GM13977 (cell line): ENCODE results near the gene HTR4.

Source experiments
- DNase-seq: peaks from one replicate; pipeline ENCODE4 v3.0.0; 2012; ENCODE audit warnings: low spot score
- in situ Hi-C: fragments of 300-500 bp; cut with MboI; formaldehyde crosslinking; loops from one replicate; pipeline ENCODE4 v1.12.0; 2022; ENCODE audit warnings: low sequenced_read_pairs, low pct_unique_long_range_greater_than_20kb, mixed read lengths, inconsistent platforms; ENCODE audit not compliant: unreplicated experiment
- TF ChIP-seq, protein P1 (sequence below): IDR thresholded peaks from 2 replicates; pipeline ENCODE4 v1.5.1; 2012; ENCODE audit warnings: mild to moderate bottlenecking, control low read depth; ENCODE audit not compliant: insufficient read depth; ENCODE audit errors: extremely low read depth, missing control alignments

The HTR4 gene

DNA sequence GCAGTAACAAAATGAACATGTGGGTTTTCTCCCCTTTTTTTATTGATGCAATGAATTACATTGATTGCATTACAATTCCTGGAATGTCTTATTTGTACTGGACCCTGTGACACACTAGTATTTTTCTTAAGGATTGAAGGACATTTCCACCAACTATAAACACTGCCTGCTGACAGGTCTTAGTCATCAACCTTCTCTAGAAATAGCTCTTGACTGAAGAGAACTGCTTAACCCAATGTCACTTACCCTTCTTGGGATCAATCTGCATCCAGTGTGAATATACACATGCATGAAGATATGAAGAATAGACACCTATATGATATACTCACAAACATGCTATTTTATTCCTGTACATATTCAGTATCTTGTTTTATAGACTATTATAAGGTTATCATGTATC is 140.0 kb downstream of the HTR4 start:
- in situ Hi-C loops, result no loop called here
- TF ChIP-seq, protein P1, sequence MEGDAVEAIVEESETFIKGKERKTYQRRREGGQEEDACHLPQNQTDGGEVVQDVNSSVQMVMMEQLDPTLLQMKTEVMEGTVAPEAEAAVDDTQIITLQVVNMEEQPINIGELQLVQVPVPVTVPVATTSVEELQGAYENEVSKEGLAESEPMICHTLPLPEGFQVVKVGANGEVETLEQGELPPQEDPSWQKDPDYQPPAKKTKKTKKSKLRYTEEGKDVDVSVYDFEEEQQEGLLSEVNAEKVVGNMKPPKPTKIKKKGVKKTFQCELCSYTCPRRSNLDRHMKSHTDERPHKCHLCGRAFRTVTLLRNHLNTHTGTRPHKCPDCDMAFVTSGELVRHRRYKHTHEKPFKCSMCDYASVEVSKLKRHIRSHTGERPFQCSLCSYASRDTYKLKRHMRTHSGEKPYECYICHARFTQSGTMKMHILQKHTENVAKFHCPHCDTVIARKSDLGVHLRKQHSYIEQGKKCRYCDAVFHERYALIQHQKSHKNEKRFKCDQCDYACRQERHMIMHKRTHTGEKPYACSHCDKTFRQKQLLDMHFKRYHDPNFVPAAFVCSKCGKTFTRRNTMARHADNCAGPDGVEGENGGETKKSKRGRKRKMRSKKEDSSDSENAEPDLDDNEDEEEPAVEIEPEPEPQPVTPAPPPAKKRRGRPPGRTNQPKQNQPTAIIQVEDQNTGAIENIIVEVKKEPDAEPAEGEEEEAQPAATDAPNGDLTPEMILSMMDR, result no peak
- no peak for DNase-seq

DNA sequence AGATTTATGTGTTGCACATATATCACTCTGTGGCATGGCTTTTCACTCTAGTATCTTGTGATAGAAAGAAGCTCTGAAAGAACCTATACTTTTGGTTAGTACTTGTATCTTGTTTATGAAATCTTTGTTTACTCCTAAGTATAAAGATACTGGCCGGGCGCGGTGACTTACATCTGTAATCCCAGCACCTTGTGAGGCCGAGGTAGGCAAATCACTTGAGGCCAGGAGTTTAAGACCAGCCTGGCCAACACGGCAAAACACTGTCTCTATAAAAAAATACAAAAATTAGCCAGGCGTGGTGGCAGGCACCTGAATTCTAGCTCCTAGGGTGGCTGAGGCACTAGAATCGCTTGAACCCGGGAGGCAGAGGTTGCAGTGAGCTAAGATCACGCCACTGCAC is 141.8 kb downstream of the HTR4 start:
- in situ Hi-C loops, result no loop called here
- TF ChIP-seq, protein P1, result no peak
- DNase-seq, result no peak

DNA sequence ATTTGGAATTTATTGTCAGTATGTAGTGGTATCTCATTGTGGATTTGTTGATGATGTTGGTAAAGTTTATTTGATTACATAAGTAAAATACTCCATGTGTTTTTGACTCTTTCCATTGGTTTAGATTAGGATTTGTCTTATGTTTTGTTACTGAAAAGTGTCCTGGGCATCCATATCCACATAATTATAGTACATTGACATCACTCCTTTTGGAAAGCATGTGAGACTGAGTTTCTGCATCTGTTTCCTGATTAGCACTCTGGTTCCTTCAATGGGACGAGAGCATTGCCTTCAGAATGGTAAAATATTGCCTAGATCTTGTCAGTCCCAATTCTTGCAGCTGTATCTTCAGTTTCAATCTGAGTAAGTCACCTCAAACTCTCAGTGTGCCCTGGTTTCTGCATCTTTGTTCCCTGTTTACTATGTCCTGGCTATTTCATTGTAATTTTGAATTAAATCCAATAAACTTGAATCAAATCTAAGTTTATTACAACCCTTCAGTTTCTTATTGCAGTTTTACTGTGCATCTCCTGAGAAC is 142.4 kb downstream of the HTR4 start:
- in situ Hi-C loops, result no loop called here
- DNase-seq, result peak; percentile 8
- TF ChIP-seq, protein P1, result no peak

DNA sequence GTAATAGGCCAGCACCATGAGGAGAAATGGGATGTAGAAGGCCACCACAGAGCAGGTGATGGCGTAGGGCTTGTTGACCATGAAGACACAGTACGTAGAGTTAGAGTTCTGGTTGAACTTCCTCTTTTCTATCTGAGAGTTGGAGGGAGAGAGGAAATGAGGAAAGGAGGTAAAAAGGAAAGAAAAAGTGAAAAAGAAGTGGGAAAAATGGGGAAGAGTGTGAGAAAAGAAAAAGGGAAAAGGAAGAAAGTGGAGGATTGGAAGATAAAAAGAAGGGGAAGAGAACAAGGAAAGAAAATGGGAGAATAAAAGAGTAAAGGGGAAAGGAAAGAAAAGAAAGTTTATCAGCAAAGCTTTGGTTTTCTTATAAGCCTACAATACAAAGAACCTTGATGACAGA is 144.4 kb downstream of the HTR4 start:
- TF ChIP-seq, protein P1, result no peak
- in situ Hi-C loops, result no loop called here
- no peak for DNase-seq

DNA sequence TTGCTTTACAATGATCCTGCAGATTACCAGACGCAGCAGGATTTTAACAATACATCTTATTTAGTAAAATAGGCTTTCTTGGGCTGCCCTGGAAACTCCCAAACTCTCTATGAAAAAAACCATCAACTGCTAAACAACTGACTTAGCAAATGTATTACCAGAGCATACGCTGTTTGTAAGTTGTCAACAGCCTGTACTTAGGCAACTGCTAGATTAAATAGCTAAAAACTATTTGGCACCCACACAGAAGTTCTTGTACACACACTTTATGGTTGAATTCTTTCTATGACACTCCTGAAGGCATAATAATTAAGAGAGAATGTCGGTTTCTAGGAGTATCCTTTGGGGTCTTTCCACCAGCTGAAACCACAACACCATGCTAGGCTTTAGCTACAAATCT is 146.7 kb downstream of the HTR4 start:
- no peak for DNase-seq
- TF ChIP-seq, protein P1, result no peak
- in situ Hi-C loops, result no loop called here

DNA sequence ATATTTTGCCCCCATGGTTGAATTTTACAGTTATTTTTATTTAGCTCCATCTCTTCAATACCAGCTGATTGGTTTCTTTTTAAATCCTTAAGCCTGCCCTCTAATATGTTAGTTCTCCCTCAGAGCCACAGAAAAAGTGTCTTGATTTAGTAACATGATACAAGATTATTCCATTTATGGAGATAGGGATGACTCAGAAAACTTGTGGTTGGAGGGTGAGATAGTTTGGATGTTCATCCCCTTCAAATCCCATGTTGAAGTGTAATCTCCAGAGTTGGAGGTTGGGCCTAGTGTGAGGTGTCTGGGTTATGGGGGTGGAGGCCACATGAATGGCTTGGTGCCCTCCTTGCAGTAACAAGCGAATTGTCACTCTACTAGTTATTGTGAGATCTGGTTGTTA is 154.9 kb downstream of the HTR4 start:
- DNase-seq, result no peak
- in situ Hi-C loops, result no loop called here

More for the DNA sequence above, 154.9 kb downstream of the HTR4 start:
- TF ChIP-seq, protein P1, result no peak
